ENCODE measurements around the gene BIRC3.
"Not testable (repeated sequence)": the region's sequence is repeated elsewhere in the genome, so short reads cannot be mapped to it uniquely, and the experiment has no call there.

BIRC3 gene

DNA sequence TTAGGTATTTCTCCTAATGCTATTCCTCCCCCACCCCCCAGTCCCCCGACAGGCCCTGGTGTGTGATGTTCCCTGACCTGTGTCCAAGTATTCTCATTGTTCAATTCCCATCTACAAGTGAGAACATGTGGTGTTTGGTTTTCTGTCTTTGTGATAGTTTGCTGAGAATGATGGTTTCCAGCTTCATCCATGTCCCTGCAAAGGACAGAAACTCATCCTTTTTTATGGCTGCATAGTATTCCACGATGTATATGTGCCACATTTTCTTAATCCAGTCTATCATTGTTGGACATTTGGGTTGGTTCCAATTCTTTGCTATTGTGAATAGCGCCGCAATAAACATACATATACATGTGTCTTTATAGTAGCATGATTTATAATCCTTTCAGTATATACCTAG, 20.5 kb upstream of the BIRC3 start:
- not testable (repeated sequence) for H3K9ac ChIP-seq (ENCODE audit: low read depth, low read length); H3K9me3 ChIP-seq (replicated peaks; ENCODE audit: low read length); H3K27me3 ChIP-seq (ENCODE audit: control insufficient read depth, insufficient read depth, low read length); H3K36me3 ChIP-seq (ENCODE audit: insufficient read depth, low read length); H3K4me3 ChIP-seq (ENCODE audit: low read length); H3K4me1 ChIP-seq (ENCODE audit: control insufficient read depth, insufficient read depth, low read length); H3K4me2 ChIP-seq (ENCODE audit: low read length)

DNA sequence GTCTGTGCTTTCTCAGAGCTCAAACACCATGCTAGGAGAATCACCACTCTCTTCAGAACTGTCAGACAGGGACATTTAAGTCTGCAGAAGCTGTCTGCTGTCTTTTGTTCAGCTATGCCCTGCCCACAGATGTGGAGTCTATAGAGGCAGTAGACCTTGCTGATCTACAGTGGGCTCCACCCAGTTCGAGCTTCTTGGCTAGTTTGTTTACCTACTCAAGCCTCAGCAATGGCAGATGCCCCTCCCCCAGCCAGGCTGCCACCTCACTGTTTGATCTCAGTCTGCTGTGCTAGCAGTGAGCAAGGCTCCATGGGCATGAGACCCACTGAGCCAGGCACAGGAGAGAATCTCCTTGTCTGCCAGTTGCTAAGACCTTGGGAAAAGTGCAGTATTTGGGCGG, 16.4 kb upstream of the BIRC3 start:
- not testable (repeated sequence) for H3K4me2 ChIP-seq (ENCODE audit: low read length); H3K9me3 ChIP-seq (replicated peaks; ENCODE audit: low read length); H3K36me3 ChIP-seq (ENCODE audit: insufficient read depth, low read length); H3K9ac ChIP-seq (ENCODE audit: low read depth, low read length); H3K4me1 ChIP-seq (ENCODE audit: control insufficient read depth, insufficient read depth, low read length); H3K4me3 ChIP-seq (ENCODE audit: low read length); H3K27me3 ChIP-seq (ENCODE audit: control insufficient read depth, insufficient read depth, low read length)

DNA sequence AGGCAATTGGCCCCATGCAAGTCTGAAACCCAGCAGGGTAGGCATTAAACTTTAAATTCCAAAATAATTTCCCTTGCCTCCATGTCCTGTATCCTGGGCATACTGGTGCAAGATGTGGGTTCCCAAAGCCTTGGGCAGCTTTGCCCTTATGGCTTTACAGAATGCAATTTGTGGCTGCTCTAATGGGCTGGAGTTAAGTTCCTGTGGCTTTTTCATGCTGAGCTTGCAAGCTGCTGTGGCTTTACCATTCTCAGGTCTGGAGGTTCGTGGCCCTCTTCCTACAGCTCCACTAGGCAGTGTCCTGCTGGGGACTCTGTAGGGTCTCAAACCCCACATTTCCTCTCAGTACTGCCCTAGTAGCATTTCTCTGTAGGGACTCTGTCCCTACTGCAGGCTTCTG, 15.0 kb upstream of the BIRC3 start:
- no peak overlapping the region for H3K4me3 ChIP-seq (ENCODE audit: low read length)
- H3K4me1 ChIP-seq (ENCODE audit: control insufficient read depth, insufficient read depth, low read length): peaks cover 17% of the 10 kb centered on the region

DNA sequence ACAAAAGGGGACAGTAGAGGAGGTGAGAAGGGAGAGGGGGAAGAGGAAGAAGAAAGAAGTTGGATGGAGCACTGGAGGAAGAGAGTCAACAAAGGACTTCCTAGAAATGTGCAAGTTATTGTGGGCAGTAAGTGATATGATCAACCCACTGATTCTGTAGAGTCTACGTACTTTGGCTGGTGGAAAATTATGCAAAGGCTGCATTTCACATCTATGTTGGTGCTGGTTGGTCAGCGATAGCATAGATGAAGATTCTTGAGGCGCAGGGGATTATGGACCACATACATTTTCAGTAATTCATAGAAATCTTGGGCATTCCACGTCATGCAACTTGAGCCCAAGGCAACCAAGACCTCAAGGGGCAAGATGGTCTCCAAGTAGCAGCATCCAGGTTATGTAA, 12.6 kb upstream of the BIRC3 start:
- Histone ChIP-seq H3K4me1 (ENCODE audit: control insufficient read depth, insufficient read depth, low read length) (peaks cover 19% of the 10 kb centered on the region), H3K4me2 (ENCODE audit: low read length) (no peak overlapping the region), H3K4me3 (ENCODE audit: low read length) (no peak overlapping the region), H3K9me3 (replicated peaks; ENCODE audit: low read length) (no peaks in the 10 kb centered on the region), H3K27me3 (ENCODE audit: control insufficient read depth, insufficient read depth, low read length) (no peaks in the 10 kb centered on the region), H3K36me3 (ENCODE audit: insufficient read depth, low read length) (no peaks in the 10 kb centered on the region), H3K9ac (ENCODE audit: low read depth, low read length) (no peak overlapping the region)

More for the DNA sequence above, 15.0 kb upstream of the BIRC3 start:
- H3K9me3 ChIP-seq (replicated peaks; ENCODE audit: low read length): no peaks in the 10 kb centered on the region
- no peaks in the 10 kb centered on the region for H3K27me3 ChIP-seq (ENCODE audit: control insufficient read depth, insufficient read depth, low read length)
- H3K36me3 ChIP-seq (ENCODE audit: insufficient read depth, low read length): no peaks in the 10 kb centered on the region
- H3K9ac ChIP-seq (ENCODE audit: low read depth, low read length): no peak overlapping the region
- H3K4me2 ChIP-seq (ENCODE audit: low read length): no peak overlapping the region

DNA sequence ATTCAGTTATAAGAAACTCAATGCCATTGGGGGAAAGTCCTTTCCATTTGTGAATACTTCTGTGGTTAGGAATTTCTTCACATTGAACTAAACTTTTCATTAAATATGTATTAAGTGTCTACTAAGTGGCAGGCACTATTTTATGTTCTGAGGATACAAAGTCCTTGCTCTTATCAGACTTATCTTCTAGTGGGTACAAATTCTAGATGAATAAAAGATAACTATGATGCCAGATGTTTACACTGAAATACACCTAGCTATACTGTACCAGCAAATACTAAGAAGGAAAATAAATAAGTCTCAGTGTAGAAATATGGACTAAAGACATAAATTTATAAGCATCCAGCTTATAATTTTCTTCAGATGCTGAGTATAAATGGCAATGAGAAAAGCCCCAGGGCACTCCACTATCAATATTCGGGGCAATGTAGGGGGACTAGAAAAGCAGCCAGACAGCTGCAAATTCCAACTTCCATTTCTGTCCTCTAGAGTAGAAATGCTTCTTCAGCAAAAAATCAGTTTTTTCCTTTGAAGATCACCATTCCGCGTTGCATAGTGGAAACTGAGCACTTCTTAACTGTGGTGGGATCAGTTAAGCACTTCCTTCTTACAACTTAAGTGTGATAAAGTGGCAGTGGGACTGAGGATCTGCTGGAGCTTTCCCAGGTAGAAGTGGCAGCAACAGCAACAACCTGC, 11.8 kb upstream of the BIRC3 start:
- no peak overlapping the region for H3K9ac ChIP-seq (ENCODE audit: low read depth, low read length)
- H3K36me3 ChIP-seq (ENCODE audit: insufficient read depth, low read length): no peaks in the 10 kb centered on the region
- H3K9me3 ChIP-seq (replicated peaks; ENCODE audit: low read length): no peaks in the 10 kb centered on the region
- peaks cover 19% of the 10 kb centered on the region for H3K4me1 ChIP-seq (ENCODE audit: control insufficient read depth, insufficient read depth, low read length)
- H3K4me3 ChIP-seq (ENCODE audit: low read length): no peak overlapping the region
- H3K4me2 ChIP-seq (ENCODE audit: low read length): peak overlapping the region; percentile 32
- no peaks in the 10 kb centered on the region for H3K27me3 ChIP-seq (ENCODE audit: control insufficient read depth, insufficient read depth, low read length)

DNA sequence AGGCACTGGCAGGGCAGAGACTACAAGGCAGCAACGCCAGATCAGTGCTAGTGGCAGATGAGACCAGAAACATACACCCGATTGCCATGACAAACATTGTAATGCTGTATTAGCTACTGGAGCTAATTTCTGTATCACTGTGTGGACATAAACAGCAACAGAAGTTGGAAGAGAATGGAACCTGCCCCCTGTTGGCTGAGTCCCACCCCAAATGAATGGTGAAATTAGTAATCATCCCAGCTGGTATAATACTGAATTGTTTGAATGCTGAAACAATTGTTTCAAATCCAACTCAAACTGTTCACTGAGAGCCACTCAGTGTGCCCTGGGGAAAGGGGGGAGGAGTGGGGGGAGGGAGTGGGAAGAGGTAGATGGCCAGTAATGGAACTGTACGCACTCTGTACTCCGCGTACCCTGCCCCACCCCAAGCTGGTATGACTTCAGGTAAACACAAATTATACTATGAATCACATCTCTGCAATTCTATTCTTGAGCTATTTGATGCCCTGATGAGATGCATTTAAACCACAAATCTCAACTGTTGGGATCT, 11.2 kb upstream of the BIRC3 start:
- no peaks in the 10 kb centered on the region for H3K9me3 ChIP-seq (replicated peaks; ENCODE audit: low read length)
- H3K27me3 ChIP-seq (ENCODE audit: control insufficient read depth, insufficient read depth, low read length): no peaks in the 10 kb centered on the region
- H3K4me3 ChIP-seq (ENCODE audit: low read length): no peak overlapping the region
- peaks cover 19% of the 10 kb centered on the region for H3K4me1 ChIP-seq (ENCODE audit: control insufficient read depth, insufficient read depth, low read length)
- peak overlapping the region; percentile 32 for H3K4me2 ChIP-seq (ENCODE audit: low read length)
- no peaks in the 10 kb centered on the region for H3K36me3 ChIP-seq (ENCODE audit: insufficient read depth, low read length)
- no peak overlapping the region for H3K9ac ChIP-seq (ENCODE audit: low read depth, low read length)

DNA sequence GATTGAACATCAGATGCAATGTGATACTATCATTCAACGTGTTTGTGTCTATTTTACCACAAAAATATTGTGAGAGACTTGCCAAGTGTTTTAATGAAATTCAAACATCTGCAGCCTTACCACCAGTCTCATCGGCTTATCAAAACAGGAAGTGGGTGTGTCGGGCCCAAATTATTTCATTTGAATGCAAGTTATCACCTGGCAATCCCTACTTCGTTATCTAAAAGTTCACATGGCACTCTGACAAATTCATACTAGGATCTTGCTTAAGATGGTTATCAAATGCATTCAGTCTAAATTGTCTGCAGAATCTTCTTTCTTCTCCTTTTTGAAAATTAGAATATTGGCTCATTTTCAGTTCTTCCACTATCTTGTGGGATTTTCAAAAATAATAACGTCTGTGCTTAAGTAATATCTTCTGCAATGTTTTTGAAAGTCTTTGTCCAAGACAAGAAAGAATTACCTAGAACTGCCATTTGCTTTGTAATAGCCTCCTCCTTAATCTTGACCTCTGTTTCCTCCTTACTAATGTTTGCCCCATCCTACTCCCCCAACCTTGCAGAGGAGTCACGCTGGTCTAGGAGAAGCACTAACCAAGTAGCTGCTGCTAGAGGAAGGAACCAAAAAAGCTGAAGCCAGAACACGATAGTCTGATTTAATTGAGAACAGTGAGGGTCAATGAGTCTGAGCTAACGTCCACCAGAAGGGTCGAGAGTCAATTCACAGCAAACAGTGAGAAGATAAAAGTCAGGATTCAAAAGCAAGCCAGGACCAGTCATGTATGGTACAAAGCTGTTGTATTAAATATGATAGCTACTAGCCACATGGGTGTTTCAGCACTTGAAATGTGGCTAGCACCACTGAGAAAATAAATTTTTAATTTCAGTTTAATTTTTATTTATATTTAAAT, 10.2 kb upstream of the BIRC3 start:
- Histone ChIP-seq H3K4me3 (ENCODE audit: low read length) (peak overlapping the region; percentile 33), H3K36me3 (ENCODE audit: insufficient read depth, low read length) (no peaks in the 10 kb centered on the region), H3K4me1 (ENCODE audit: control insufficient read depth, insufficient read depth, low read length) (peaks cover 19% of the 10 kb centered on the region), H3K9ac (ENCODE audit: low read depth, low read length) (no peak overlapping the region), H3K9me3 (replicated peaks; ENCODE audit: low read length) (no peaks in the 10 kb centered on the region), H3K4me2 (ENCODE audit: low read length) (peak overlapping the region; percentile 32), H3K27me3 (ENCODE audit: control insufficient read depth, insufficient read depth, low read length) (no peaks in the 10 kb centered on the region)

DNA sequence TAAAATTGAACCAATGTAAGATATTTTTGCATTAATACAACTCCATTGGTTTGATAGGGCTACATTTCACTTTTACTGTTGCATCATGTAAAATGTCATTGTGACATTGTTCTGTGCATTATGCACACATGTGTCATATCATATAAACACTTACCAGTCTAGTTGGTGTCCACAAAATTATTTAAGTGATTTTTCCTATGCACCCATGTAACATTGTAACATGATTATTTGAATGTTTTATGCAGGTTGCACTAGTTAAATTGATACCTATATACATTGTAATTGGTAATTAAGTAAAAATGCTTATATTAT, 9.6 kb upstream of the BIRC3 start:
- Histone ChIP-seq H3K4me3 (ENCODE audit: low read length) (no peak overlapping the region), H3K4me1 (ENCODE audit: control insufficient read depth, insufficient read depth, low read length) (peaks cover 19% of the 10 kb centered on the region), H3K9me3 (replicated peaks; ENCODE audit: low read length) (no peaks in the 10 kb centered on the region), H3K9ac (ENCODE audit: low read depth, low read length) (no peak overlapping the region), H3K27me3 (ENCODE audit: control insufficient read depth, insufficient read depth, low read length) (no peaks in the 10 kb centered on the region), H3K4me2 (ENCODE audit: low read length) (no peak overlapping the region), H3K36me3 (ENCODE audit: insufficient read depth, low read length) (no peaks in the 10 kb centered on the region)

DNA sequence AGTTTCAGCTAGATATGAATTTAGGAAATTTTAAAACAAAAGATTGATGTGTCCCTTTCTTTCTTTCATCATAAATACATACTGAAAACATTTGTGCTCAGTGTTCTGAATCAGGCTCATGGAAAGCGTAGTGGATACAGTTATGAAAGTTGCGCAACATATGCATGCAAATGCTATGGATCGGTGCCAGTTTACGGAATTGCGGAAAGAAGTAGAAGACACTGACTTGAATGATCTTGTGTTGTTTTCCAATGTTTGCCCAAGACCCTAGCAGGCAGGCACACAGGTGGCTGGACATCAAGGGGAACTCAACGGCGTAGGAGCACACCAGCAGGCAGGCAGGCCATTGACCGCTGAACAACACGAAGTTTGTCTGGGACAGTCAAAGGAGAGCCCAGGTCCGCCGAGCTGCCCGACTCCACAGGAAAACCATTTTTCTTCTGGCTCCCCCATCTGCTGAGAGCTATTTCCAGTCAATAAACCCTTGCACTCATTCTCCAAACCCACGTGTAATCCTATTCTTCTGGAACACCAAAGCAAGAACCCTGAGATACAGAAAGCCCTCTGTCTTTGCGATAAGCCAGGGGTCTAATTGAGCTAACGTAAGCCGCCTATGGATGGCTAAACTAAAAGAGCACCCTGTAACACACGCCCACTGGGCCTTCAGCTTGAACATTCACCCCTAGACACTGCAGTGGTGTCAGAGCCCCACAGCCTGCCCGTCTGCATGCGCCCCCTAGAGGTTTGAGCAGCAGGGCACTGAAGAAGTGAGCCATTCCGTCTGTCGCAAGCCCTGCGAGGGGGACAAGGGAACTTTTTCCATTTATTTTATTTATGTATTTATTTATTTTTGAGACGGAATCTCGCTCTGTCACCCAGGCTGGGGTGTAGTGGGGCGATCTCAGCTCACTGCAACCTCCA, 7.4 kb upstream of the BIRC3 start:
- H3K4me3 ChIP-seq (ENCODE audit: low read length): no peak overlapping the region
- peaks cover 29% of the 10 kb centered on the region for H3K4me1 ChIP-seq (ENCODE audit: control insufficient read depth, insufficient read depth, low read length)
- H3K27me3 ChIP-seq (ENCODE audit: control insufficient read depth, insufficient read depth, low read length): no peaks in the 10 kb centered on the region
- no peaks in the 10 kb centered on the region for H3K36me3 ChIP-seq (ENCODE audit: insufficient read depth, low read length)
- no peaks in the 10 kb centered on the region for H3K9me3 ChIP-seq (replicated peaks; ENCODE audit: low read length)
- no peak overlapping the region for H3K4me2 ChIP-seq (ENCODE audit: low read length)
- no peak overlapping the region for H3K9ac ChIP-seq (ENCODE audit: low read depth, low read length)

DNA sequence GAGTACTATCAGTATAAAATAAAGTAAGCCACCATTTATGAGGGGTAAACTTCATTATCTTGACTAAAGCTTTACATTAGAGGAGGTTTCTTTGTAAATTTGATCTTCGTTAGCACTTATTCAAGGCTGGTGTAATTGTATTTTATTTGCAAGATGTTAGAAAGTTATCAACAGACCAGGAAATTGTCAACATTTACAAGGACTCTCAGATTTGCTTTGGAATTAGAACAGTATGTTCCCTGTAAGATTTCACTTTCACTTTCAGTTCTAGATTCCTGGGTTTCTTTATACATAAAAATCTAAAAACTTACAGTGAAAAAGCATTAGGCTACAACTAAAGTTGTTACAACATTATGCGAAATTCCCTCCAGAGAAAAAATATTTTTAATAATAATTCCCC, 4.6 kb upstream of the BIRC3 start:
- Histone ChIP-seq H3K4me2 (ENCODE audit: low read length) (peak overlapping the region; percentile 87), H3K36me3 (ENCODE audit: insufficient read depth, low read length) (no peaks in the 10 kb centered on the region), H3K4me1 (ENCODE audit: control insufficient read depth, insufficient read depth, low read length) (peaks cover 19% of the 10 kb centered on the region), H3K27me3 (ENCODE audit: control insufficient read depth, insufficient read depth, low read length) (no peaks in the 10 kb centered on the region), H3K4me3 (ENCODE audit: low read length) (peak overlapping the region; percentile 61), H3K9ac (ENCODE audit: low read depth, low read length) (peak overlapping the region; percentile 79), H3K9me3 (replicated peaks; ENCODE audit: low read length) (no peaks in the 10 kb centered on the region)
